Eye (tissue), 1 donor: ENCODE data around the gene RNF25.

Experiments
- DNase-seq: peaks from one replicate; pipeline ENCODE4 v3.0.0-alpha.2; 2015

The RNF25 gene

GRCh38 chr2:218671097-218671653 is 627 bp downstream of the RNF25 start:
- DNase-seq = no peak

GRCh38 chr2:218664653-218665052 is 7.1 kb downstream of the RNF25 start:
- no peak for DNase-seq

GRCh38 chr2:218663901-218664300 is 7.9 kb downstream of the RNF25 start:
- no peak for DNase-seq

DNA sequence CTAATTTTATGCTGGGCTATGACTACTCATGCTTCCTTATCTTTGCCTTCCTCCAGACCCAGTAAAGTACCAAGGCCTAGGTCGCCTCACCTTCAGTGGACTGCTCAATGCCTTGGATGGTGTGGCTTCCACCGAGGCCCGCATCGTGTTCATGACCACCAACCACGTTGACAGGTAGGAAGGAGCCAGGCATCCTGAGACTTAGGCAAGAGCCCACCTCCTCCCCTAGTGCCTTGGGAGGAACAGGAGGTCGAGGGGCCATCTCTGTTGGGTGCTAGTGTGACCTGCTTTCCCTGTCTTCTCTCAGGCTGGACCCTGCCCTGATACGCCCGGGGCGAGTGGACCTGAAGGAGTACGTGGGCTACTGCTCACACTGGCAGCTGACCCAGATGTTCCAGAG is 9.0 kb downstream of the RNF25 start:
- no peak for DNase-seq

GRCh38 chr2:218662377-218662776 is 9.4 kb downstream of the RNF25 start:
- DNase-seq = no peak

- no peak for DNase-seq
Measured at GRCh38 chr2:218659988-218660358, 11.8 kb downstream of the RNF25 start.

GRCh38 chr2:218659258-218659987 is 12.4 kb downstream of the RNF25 start, which contains the start of the genes BCS1L and ZNF142:
Gene BCS1L, plus strand, starts transcription at chr2:218659683. Its CDS starts 1,305 bp downstream, at chr2:218660988.
Gene ZNF142, minus strand, starts transcription at chr2:218659623. Its CDS starts 3,194 bp downstream, at chr2:218656429.
- peak; percentile 94 for DNase-seq

DNA sequence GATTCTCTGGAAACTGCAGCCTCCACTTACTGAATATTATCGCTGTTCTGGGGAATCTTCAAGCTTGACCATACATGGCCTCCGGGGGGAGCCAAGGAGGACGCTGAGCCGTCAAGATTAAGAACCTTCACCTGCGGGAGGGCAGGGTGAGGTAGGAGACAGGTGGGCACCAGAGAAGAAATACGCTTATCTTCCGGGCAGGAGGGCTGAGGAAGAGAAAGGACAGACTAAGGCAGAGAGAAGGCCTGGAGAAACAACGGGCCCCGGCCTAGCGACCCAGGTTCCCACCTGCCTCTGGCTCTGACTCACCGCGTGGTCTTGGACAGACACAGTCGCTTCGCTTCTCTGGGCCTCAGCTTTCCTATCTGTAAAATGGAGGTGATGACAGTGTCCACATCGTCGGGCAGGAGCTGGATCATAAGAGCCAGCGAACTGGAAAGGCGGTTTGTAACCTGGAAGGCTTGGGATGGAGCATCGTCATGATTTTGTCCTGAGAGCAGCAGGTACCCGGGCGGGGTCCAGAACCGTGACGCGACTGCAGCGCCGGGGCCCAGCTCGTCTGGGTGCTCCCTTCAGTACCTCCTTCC is 13.0 kb downstream of the RNF25 start:
- peak; percentile 56 for DNase-seq

DNA sequence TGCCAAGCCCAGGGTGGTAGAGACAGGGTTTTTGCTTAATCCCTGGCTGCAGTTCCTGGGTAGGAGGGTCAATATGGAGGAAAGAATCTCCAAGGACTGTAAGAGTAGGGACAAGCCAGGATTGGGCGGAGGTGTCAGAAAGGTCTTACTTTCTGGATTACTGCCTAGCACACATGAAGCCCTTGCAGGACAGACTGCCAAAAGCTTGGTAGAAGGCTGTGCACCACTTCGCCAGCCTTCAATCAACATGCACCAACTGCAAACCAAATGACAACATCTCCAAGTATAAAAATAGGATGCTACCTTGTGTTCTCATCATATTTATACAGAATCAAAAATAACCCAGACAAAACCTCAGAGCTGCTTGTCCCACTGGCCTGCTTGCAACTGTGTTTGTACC is 16.1 kb downstream of the RNF25 start:
- no peak for DNase-seq

GRCh38 chr2:218648787-218649100 is 23.1 kb downstream of the RNF25 start:
- no peak for DNase-seq

DNA sequence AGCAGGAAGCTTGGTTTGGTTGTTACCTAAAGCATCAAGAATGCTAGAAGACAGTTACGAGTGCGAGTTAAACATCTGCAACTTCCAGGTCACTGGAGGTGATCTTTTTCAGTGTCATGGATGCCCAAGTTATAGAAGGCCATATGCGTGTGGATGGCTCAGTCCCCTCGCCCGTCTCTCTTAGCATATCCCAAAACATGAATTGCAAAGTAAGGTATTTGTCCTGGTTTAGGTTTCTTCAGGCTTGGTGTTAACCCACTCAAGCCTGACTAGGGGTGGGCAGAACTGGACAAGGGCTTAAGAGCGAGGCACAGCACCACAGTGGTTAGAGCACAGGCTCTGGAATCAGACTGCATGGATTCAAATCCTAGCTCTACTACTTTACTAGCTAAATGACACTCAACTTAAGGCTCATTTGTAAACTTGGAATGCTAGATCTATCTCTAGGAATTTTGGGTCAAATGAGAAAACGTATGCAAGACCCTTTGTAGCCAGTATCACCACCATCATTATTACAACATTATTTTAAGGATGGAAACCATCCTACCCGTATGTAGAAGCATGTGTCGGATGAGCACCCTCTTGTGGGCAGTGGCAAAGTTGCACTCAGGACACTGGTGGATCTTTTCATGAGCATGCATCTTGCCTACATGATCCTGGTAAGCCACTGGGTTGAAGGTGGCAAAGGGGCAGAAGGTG is 23.6 kb downstream of the RNF25 start:
- peak; percentile 74 for DNase-seq

DNA sequence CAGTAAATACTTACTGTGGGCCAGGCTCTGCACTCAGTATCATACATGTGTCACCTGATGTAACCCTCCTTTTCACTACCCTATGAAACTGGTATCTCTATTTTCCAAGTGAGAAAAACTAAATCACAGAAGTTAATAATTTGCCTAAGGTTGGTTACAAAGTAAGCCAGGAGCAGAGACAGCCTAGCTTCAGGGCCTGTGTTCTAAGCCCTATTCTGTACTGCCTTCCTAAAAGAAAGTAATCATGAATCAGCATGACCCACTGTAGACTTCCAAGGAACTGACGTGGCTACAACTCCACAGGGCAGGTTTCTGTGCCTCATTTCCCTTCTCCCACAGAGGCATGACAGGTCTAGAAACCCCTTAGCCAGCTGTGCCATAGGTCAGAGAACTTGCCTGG is 26.7 kb downstream of the RNF25 start:
- DNase-seq = no peak

- no peak for DNase-seq
Measured at GRCh38 chr2:218644721-218645120, 27.1 kb downstream of the RNF25 start.

DNA sequence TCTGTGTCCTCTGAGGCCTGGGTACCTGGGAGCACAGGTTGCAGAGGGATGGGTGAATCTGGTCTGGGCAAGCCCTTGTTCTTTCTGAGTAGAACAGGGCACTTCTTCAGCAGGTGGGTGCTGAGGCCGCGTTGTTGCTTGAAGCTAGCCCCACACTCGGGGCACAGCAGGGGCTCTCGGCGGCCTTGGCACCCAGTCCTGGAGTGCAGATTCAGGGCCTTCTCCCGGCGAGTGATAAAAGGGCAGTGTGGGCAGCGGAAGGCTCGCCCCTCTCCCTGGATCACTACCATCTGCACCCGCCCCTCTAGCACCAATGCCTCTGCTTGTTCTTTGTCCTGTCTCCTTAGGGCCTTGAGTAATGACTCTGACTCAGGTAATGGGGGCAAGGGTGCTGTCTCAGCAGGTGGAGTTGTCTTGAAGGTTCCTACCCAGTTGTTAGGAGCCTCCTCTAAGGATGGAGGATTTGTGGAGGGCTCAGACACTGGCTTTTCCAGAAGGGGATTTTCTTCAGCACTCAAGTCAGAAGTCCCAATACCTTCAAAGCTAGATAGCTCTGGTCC is 28.0 kb downstream of the RNF25 start:
- DNase-seq = no peak

DNA sequence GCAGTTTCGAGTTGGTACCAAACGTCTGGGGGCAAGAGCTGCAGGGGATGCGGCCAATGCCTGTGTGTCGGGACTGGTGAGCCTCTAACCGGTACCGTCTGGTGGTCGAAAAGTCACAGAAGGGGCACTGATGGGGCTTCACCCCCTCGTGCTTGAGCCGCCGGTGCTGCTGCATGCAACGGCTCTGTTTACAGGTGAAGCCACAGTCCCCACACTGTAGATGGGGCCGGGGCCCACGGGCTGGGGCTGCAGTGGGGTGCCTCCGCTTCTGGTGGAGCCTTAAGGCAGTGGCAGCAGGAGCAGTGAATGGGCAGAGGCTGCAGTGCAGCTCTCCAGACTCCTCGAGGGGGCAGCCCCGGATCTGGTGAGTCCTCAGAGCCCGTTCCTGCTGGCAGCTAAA is 29.0 kb downstream of the RNF25 start:
- DNase-seq = no peak

DNA sequence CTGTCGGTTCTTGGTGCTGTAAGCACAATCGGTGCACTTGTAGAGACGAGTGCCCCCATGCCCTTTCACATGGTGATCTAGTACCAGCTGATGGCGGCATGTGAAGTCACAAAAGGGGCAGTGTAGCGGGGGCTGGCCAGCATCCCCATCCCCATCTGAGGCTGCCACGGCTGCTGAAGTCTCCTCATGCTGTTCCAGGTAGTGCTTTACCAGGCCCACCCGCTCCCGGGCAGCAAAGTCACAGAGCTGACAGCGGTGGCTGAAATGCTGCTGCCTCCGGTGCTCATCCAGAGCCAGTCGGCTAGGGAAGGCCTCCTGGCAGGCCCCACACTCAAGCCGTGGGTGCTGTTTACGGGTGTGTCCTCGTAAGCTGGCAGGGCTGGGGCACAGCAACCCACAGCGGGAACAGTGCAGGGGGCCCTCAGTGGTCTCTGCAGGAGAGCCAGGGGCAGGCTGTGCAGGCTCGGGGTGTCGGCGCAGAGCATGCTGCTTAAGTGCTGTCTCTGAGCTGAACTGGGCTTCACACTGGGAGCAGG is 29.6 kb downstream of the RNF25 start:
- no peak for DNase-seq

DNA sequence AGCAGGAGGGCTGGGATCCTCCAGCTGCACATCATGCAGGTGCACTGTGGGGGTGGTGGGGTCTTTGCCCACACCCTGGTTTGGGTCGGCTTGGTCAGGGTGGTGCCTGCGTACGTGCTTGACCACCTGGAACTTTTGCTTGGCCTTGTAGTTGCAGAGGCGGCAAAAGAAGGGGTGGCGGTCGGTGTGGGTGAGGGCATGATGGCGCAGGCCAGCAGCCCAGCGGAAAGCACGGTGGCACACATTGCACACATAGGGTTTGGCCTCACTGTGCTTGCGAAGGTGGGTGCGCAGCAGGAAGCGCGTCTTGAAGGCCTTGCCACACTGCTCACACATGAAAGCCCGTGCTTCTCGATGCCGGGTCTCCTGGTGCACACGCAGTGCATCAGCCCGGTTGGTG is 33.4 kb downstream of the RNF25 start:
- DNase-seq = no peak

GRCh38 chr2:218635719-218636118 is 36.1 kb downstream of the RNF25 start:
- no peak for DNase-seq

- no peak for DNase-seq
Measured at GRCh38 chr2:218631837-218632236, 40.0 kb downstream of the RNF25 start.

- DNase-seq = no peak
Measured at GRCh38 chr2:218627939-218628338, 43.9 kb downstream of the RNF25 start.

DNA sequence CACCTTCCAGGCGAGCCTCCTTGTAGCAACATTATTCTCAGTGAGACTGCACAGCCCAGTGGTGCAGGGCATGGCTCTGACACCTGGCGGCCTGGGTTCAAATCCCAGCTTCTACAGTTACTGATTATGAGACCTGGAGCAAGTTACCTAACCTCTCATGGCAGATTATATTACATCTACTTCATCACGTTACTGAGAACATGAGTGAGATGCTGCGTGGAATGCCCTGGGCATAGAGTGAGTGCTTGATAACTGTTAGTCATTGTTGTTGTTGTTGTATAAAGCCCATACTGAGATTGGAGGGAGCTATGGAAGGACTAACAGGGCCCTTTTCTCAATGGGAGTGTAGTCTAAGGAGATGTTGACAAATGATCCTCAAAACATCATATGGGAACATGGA is 45.4 kb downstream of the RNF25 start:
- no peak for DNase-seq

- DNase-seq = no peak
Measured at GRCh38 chr2:218623366-218623705, 48.5 kb downstream of the RNF25 start.

DNA sequence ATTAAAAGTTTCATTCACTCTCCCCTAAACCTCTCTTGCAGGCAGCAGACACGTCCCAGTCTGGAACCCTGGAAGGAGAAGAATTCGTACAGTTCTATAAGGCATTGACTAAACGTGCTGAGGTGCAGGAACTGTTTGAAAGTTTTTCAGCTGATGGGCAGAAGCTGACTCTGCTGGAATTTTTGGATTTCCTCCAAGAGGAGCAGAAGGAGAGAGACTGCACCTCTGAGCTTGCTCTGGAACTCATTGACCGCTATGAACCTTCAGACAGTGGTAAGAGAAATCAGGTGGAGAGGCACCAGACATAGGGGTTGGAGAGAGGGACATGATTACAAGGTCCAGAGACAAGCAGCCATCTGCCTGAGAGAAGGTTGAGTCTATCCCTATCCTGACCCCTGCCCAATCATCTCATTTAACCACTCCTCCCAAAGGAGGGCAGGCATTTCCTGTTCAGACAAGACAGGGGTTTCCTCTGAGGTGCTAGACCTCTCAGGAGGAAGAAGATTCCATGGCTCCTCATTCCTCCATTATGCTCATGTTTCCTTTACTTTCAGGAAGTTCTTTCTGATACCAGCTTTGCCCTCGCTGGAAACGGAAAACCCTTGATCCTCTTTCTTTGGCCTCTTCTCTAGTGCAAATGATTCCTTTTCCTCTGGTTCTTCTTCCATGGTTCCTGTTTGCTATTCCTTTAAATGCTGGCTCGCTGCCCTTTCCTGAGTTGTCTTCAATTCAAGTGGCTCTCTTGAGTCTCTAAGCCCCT is 49.0 kb downstream of the RNF25 start:
- no peak for DNase-seq
